PFSK-1 (cell line): ENCODE results near the gene RBP2.

Source experiments
- FOXP2 ChIP-seq: optimal IDR thresholded peaks from 2 replicates; pipeline ENCODE3; 2011; ENCODE audit warnings: borderline replicate concordance, control low read depth, inconsistent platforms; ENCODE audit not compliant: insufficient read depth; ENCODE audit errors: extremely low read length, extremely low read depth
- POLR2AphosphoS5 ChIP-seq: IDR thresholded peaks from 2 replicates; pipeline ENCODE4 v1.6.1; 2012; ENCODE audit warnings: low read depth, mild to moderate bottlenecking, control low read depth, low read length, moderate library complexity
- REST ChIP-seq, 2 experiments: IDR thresholded peaks; 2 replicates each; pipeline versions ENCODE4 v1.6.1 to v1.8.0; 2011 to 2012; ENCODE audit warnings: low read depth in 2 of 2, low read length in 2 of 2, control low read depth in 1 of 2, inconsistent platforms in 1 of 2, mild to moderate bottlenecking in 1 of 2, moderate library complexity in 1 of 2; ENCODE audit not compliant: insufficient read depth in 1 of 2
- SIN3A ChIP-seq: IDR thresholded peaks from 2 replicates; pipeline ENCODE4 v1.6.1; 2012; ENCODE audit warnings: mild to moderate bottlenecking, low read length, moderate library complexity, borderline replicate concordance; ENCODE audit not compliant: insufficient read depth
- TAF1 ChIP-seq: IDR thresholded peaks from 2 replicates; pipeline ENCODE4 v1.6.1; 2012; ENCODE audit warnings: low read length, control low read depth, borderline replicate concordance; ENCODE audit not compliant: insufficient read depth

GRCh38 chr3:139421040-139421439 lies 55.3 kb downstream of the RBP2 start:
- TF ChIP-seq POLR2AphosphoS5 (no peak), REST (IDR thresholded peaks at IDR 0.05; ENCODE audit: insufficient read depth in 1 of 2, low read depth in 2 of 2, low read length in 2 of 2) (no peak), TAF1 (no peak), SIN3A (no peak), FOXP2 (no peak)
